Measurements from ENCODE around the gene CRY2.

The CRY2 gene

GRCh38 chr11:45844822-45845578 is 2.3 kb upstream of the CRY2 start (continued):
- TF ChIP-seq ZNF70 (CRISPR knock-in tag; IDR thresholded peaks at IDR 0.05), result no peak
- no peak for TF ChIP-seq POU6F1 (CRISPR knock-in tag; IDR thresholded peaks at IDR 0.05; ENCODE audit: borderline replicate concordance, low read depth)
- TF ChIP-seq ESRRG (CRISPR knock-in tag; IDR thresholded peaks at IDR 0.05), result no peak
- no peak for TF ChIP-seq CREB5 (CRISPR knock-in tag; IDR thresholded peaks at IDR 0.05; ENCODE audit: low read depth)
- TF ChIP-seq GLIS3 (CRISPR knock-in tag; IDR thresholded peaks at IDR 0.05), result no peak
- no peak for TF ChIP-seq SNAI2 (CRISPR knock-in tag; IDR thresholded peaks at IDR 0.05)
- no peak for TF ChIP-seq ZNF565 (CRISPR knock-in tag; conservative IDR thresholded peaks at IDR 0.05; ENCODE audit: low read depth)

GRCh38 chr11:45846174-45846675 is 1.1 kb upstream of the CRY2 start:
- TF ChIP-seq, protein P1, sequence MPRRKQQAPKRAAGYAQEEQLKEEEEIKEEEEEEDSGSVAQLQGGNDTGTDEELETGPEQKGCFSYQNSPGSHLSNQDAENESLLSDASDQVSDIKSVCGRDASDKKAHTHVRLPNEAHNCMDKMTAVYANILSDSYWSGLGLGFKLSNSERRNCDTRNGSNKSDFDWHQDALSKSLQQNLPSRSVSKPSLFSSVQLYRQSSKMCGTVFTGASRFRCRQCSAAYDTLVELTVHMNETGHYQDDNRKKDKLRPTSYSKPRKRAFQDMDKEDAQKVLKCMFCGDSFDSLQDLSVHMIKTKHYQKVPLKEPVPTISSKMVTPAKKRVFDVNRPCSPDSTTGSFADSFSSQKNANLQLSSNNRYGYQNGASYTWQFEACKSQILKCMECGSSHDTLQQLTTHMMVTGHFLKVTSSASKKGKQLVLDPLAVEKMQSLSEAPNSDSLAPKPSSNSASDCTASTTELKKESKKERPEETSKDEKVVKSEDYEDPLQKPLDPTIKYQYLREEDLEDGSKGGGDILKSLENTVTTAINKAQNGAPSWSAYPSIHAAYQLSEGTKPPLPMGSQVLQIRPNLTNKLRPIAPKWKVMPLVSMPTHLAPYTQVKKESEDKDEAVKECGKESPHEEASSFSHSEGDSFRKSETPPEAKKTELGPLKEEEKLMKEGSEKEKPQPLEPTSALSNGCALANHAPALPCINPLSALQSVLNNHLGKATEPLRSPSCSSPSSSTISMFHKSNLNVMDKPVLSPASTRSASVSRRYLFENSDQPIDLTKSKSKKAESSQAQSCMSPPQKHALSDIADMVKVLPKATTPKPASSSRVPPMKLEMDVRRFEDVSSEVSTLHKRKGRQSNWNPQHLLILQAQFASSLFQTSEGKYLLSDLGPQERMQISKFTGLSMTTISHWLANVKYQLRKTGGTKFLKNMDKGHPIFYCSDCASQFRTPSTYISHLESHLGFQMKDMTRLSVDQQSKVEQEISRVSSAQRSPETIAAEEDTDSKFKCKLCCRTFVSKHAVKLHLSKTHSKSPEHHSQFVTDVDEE (CRISPR knock-in tag; IDR thresholded peaks at IDR 0.05), result no peak
- TF ChIP-seq CSRNP3 (CRISPR knock-in tag; IDR thresholded peaks at IDR 0.05), result no peak
- TF ChIP-seq ZC3H10 (CRISPR knock-in tag; IDR thresholded peaks at IDR 0.05), result no peak
- no peak for TF ChIP-seq RARB (CRISPR knock-in tag; IDR thresholded peaks at IDR 0.05)
- TF ChIP-seq ISL1 (CRISPR knock-in tag; IDR thresholded peaks at IDR 0.05), result no peak
- no peak for TF ChIP-seq GLIS3 (CRISPR knock-in tag; IDR thresholded peaks at IDR 0.05)
- no peak for TF ChIP-seq ZNF70 (CRISPR knock-in tag; IDR thresholded peaks at IDR 0.05)
- TF ChIP-seq ESRRG (CRISPR knock-in tag; IDR thresholded peaks at IDR 0.05), result no peak
- no peak for TF ChIP-seq BACH2 (CRISPR knock-in tag; IDR thresholded peaks at IDR 0.05; ENCODE audit: borderline replicate concordance)
- no peak for TF ChIP-seq ZNF565 (CRISPR knock-in tag; conservative IDR thresholded peaks at IDR 0.05; ENCODE audit: low read depth)
- TF ChIP-seq, protein P2, sequence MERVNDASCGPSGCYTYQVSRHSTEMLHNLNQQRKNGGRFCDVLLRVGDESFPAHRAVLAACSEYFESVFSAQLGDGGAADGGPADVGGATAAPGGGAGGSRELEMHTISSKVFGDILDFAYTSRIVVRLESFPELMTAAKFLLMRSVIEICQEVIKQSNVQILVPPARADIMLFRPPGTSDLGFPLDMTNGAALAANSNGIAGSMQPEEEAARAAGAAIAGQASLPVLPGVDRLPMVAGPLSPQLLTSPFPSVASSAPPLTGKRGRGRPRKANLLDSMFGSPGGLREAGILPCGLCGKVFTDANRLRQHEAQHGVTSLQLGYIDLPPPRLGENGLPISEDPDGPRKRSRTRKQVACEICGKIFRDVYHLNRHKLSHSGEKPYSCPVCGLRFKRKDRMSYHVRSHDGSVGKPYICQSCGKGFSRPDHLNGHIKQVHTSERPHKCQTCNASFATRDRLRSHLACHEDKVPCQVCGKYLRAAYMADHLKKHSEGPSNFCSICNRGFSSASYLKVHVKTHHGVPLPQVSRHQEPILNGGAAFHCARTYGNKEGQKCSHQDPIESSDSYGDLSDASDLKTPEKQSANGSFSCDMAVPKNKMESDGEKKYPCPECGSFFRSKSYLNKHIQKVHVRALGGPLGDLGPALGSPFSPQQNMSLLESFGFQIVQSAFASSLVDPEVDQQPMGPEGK (CRISPR knock-in tag; IDR thresholded peaks at IDR 0.05; ENCODE audit: borderline replicate concordance), result no peak
- TF ChIP-seq ZFP3 (CRISPR knock-in tag; IDR thresholded peaks at IDR 0.05), result no peak
- TF ChIP-seq CSDC2 (CRISPR knock-in tag; IDR thresholded peaks at IDR 0.05), result no peak
- TF ChIP-seq OSR1 (CRISPR knock-in tag; IDR thresholded peaks at IDR 0.05), result no peak
- no peak for TF ChIP-seq ZFP30 (CRISPR knock-in tag; IDR thresholded peaks at IDR 0.05)
- no peak for TF ChIP-seq PPARA (CRISPR knock-in tag; IDR thresholded peaks at IDR 0.05; ENCODE audit: borderline replicate concordance)
- TF ChIP-seq CREB5 (CRISPR knock-in tag; IDR thresholded peaks at IDR 0.05; ENCODE audit: low read depth), result no peak
- TF ChIP-seq POU6F1 (CRISPR knock-in tag; IDR thresholded peaks at IDR 0.05; ENCODE audit: borderline replicate concordance, low read depth), result no peak
- no peak for TF ChIP-seq TCF4 (CRISPR knock-in tag; IDR thresholded peaks at IDR 0.05; ENCODE audit: borderline replicate concordance)
- no peak for TF ChIP-seq SNAI2 (CRISPR knock-in tag; IDR thresholded peaks at IDR 0.05)
- no peak for ATAC-seq

All from SK-N-SH treated with all-trans-retinoic acid at 6 μM for 48 hours (cell line).